GM12864 (cell line): ENCODE data around the gene MAD1L1.

Experiments
- DNase-seq: peaks from one replicate; pipeline ENCODE4 v3.0.0-alpha.2; 2011; ENCODE audit warnings: low read depth
- H3K4me3 ChIP-seq: 2 replicates; pipeline ENCODE4 v1.5.1; 2011; ENCODE audit warnings: mild to moderate bottlenecking, low read depth, low read length, control low read depth
- CTCF ChIP-seq: IDR thresholded peaks from 2 replicates; pipeline ENCODE4 v1.5.1; 2011; ENCODE audit warnings: low read depth, mild to moderate bottlenecking, moderate library complexity, low read length, control low read depth, inconsistent platforms; ENCODE audit errors: missing control alignments

Gene MAD1L1

GRCh38 chr7:1906087-1906830 lies 326.5 kb downstream of the MAD1L1 start:
- TF ChIP-seq CTCF = no peak
- H3K4me3 ChIP-seq = no peak overlapping the region
- DNase-seq = no peak

- DNase-seq = no peak
- no peak overlapping the region for H3K4me3 ChIP-seq
- no peak for TF ChIP-seq CTCF
These were observed 330.4 kb downstream of the MAD1L1 start for GRCh38 chr7:1902231-1902855.

- DNase-seq = no peak
- H3K4me3 ChIP-seq = no peak overlapping the region
- no peak for TF ChIP-seq CTCF
These were observed 331.1 kb downstream of the MAD1L1 start for GRCh38 chr7:1901431-1902210.

GRCh38 chr7:1900847-1901246 lies 331.9 kb downstream of the MAD1L1 start:
- no peak overlapping the region for H3K4me3 ChIP-seq
- DNase-seq = no peak
- no peak for TF ChIP-seq CTCF

- TF ChIP-seq CTCF = no peak
- no peak overlapping the region for H3K4me3 ChIP-seq
- no peak for DNase-seq
These were observed 332.6 kb downstream of the MAD1L1 start for GRCh38 chr7:1899951-1900762.

GRCh38 chr7:1899196-1899595 lies 333.5 kb downstream of the MAD1L1 start:
- DNase-seq = no peak
- TF ChIP-seq CTCF = no peak

More at GRCh38 chr7:1899196-1899595, 333.5 kb downstream of the MAD1L1 start:
- no peak overlapping the region for H3K4me3 ChIP-seq
